HCT116 (cell line): Measurements from ENCODE around the gene KCNN3. TPM values are rescaled to one million over a fixed set of nuclear protein-coding genes. Genes with fewer than 3 reads are reported as not detected.

Experiments used
- ATAC-seq: fragments of 200-7000 bp; cut with Tn5 transposase; 2 replicates; pipeline ENCODE4 v1.9.1; 2020; ENCODE audit warnings: mild to moderate bottlenecking, moderate library complexity
- BruUV-seq: library from RNA; stranded (reverse); fragments of 400-500 nt; replicated peaks from 2 replicates; lab custom pipeline; 2021; lab: Mats Ljungman, UMichigan
- CTCF ChIA-PET: fragments of 300-600 bp; sonication (Branson Sonifier 250); formaldehyde crosslinking; loops from one replicate; lab custom pipeline; 2021; ENCODE audit warnings: antibody characterized with exemption; lab: Charles Lee
- POLR2A ChIA-PET: fragments of 300-600, 350-600 bp; sonication (Branson Sonifier 250); formaldehyde crosslinking; loops from one replicate; lab custom pipeline; 2021; ENCODE audit warnings: antibody characterized with exemption; lab: Charles Lee
- RAD21 ChIA-PET, 2 experiments: fragments of 300-600 bp; sonication (Branson Sonifier 250); formaldehyde crosslinking; loops; one replicate each; lab custom pipeline; 2023; ENCODE audit warnings: low total read pairs in 2 of 2; ENCODE audit not compliant: uncharacterized antibody in 2 of 2, unreplicated experiment in 2 of 2, low non-redundant PET in 1 of 2; lab: Charles Lee
- DNase-seq: peaks from one replicate; pipeline ENCODE4 v3.0.0-alpha.2; 2010; ENCODE audit warnings: low read depth, low spot score
- H2AFZ ChIP-seq: fragments of 200-600 bp; shearing (Covaris generic), sonication (generic); 2 replicates; pipeline ENCODE4 v1.6.1; 2017; ENCODE audit warnings: low read depth, mixed run types, mixed read lengths, antibody characterized with exemption, low read length; ENCODE audit not compliant: poor library complexity, severe bottlenecking
- H3K27ac ChIP-seq: 2 replicates; pipeline ENCODE4 v1.5.1; 2012; ENCODE audit warnings: low read depth, low read length
- H3K27me3 ChIP-seq: fragments of 200-600 bp; sonication (generic); 2 replicates; pipeline ENCODE4 v1.6.1; 2016; ENCODE audit warnings: mixed run types, low read length, mixed read lengths; ENCODE audit not compliant: insufficient read depth
- H3K36me3 ChIP-seq, 2 experiments: fragments of 200-500 bp in 1 of 2; fragments of 200-600 bp in 1 of 2; sonication (Bioruptor generic) in 1 of 2; sonication (generic) in 1 of 2; 2 replicates each; pipeline versions ENCODE4 v1.5.1 to v1.6.1; 2014 to 2016; ENCODE audit warnings: low read length in 2 of 2, inconsistent platforms in 1 of 2, mixed read lengths in 1 of 2, mixed run types in 1 of 2; ENCODE audit not compliant: insufficient read depth in 2 of 2, control insufficient read depth in 1 of 2
- H3K4me1 ChIP-seq, 2 experiments: fragments of 200-600 bp in 1 of 2; sonication (generic) in 1 of 2; 2 replicates each; pipeline versions ENCODE4 v1.5.1 to v1.6.1; 2012 to 2017; ENCODE audit warnings: low read length in 2 of 2, inconsistent platforms in 1 of 2, mild to moderate bottlenecking in 1 of 2, mixed read lengths in 1 of 2, mixed run types in 1 of 2, moderate library complexity in 1 of 2; ENCODE audit not compliant: insufficient read depth in 2 of 2, control insufficient read depth in 1 of 2
- H3K4me2 ChIP-seq: fragments of 200-600 bp; sonication (generic); 2 replicates; pipeline ENCODE4 v1.6.1; 2017; ENCODE audit warnings: mixed run types, low read length, mixed read lengths
- H3K4me3 ChIP-seq, 2 experiments: fragments of 200-600 bp in 1 of 2; sonication (generic) in 1 of 2; replicated peaks in 1 of 2; 2 replicates each; pipeline ENCODE4 v1.5.1; 2011 to 2016; ENCODE audit warnings: low read length in 2 of 2, control low read depth in 1 of 2, low read depth in 1 of 2, mild to moderate bottlenecking in 1 of 2, mixed read lengths in 1 of 2, mixed run types in 1 of 2
- H3K79me2 ChIP-seq: fragments of 200-600 bp; sonication (generic); 2 replicates; pipeline ENCODE4 v1.6.1; 2017; ENCODE audit warnings: mild to moderate bottlenecking, mixed run types, low read length, moderate library complexity, mixed read lengths; ENCODE audit not compliant: insufficient read depth
- H3K9ac ChIP-seq: fragments of 200-600 bp; sonication (generic); 2 replicates; pipeline ENCODE4 v1.6.1; 2016; ENCODE audit warnings: low read length, mixed read lengths
- H3K9me2 ChIP-seq: fragments of 200-600 bp; sonication (generic), shearing (Covaris generic); 2 replicates; pipeline ENCODE4 v1.6.1; 2017; ENCODE audit warnings: mixed run types, mild to moderate bottlenecking, moderate library complexity; ENCODE audit not compliant: insufficient read depth
- H3K9me3 ChIP-seq, 2 experiments: fragments of 200-500 bp in 1 of 2; fragments of 200-600 bp in 1 of 2; sonication (Bioruptor generic) in 1 of 2; sonication (generic) in 1 of 2; 2 replicates each; pipeline ENCODE4 v1.6.1; 2014 to 2017; ENCODE audit warnings: low read length in 2 of 2, mixed read lengths in 2 of 2, inconsistent platforms in 1 of 2, low read depth in 1 of 2, mild to moderate bottlenecking in 1 of 2, mixed run types in 1 of 2, moderate library complexity in 1 of 2; ENCODE audit not compliant: control insufficient read depth in 1 of 2, insufficient read depth in 1 of 2
- H4K20me1 ChIP-seq: fragments of 200-600 bp; sonication (generic), shearing (Covaris generic); 2 replicates; pipeline ENCODE4 v1.6.1; 2017; ENCODE audit warnings: mixed run types, mild to moderate bottlenecking, moderate library complexity; ENCODE audit not compliant: insufficient read depth
- ATF3 ChIP-seq: IDR thresholded peaks from 2 replicates; pipeline ENCODE4 v1.6.1; 2012
- EGR1 ChIP-seq: IDR thresholded peaks from 2 replicates; pipeline ENCODE4 v1.6.1; 2012; ENCODE audit warnings: low read depth
- JUND ChIP-seq: IDR thresholded peaks from 2 replicates; pipeline ENCODE4 v1.6.1; 2012
- MAX ChIP-seq: IDR thresholded peaks from 2 replicates; pipeline ENCODE4 v1.6.1; 2012
- POLR2A ChIP-seq: IDR thresholded peaks from 2 replicates; pipeline ENCODE4 v1.7.0; 2011; ENCODE audit warnings: borderline replicate concordance; ENCODE audit not compliant: insufficient read depth, insufficient read length; ENCODE audit errors: extremely low read depth
- POLR2AphosphoS5 ChIP-seq: IDR thresholded peaks from 2 replicates; pipeline ENCODE4 v1.6.1; 2011; ENCODE audit warnings: mild to moderate bottlenecking, low read depth, low read length, moderate library complexity
- RAD21 ChIP-seq: IDR thresholded peaks from 2 replicates; pipeline ENCODE4 v1.6.1; 2012; ENCODE audit warnings: low read depth, mild to moderate bottlenecking
- REST ChIP-seq: IDR thresholded peaks from 2 replicates; pipeline ENCODE4 v1.6.1; 2012; ENCODE audit warnings: low read depth
- SIN3A ChIP-seq: IDR thresholded peaks from 2 replicates; pipeline ENCODE4 v1.6.1; 2012; ENCODE audit warnings: low read depth
- SP1 ChIP-seq: IDR thresholded peaks from 2 replicates; pipeline ENCODE4 v1.6.1; 2012; ENCODE audit warnings: low read depth
- SRF ChIP-seq: IDR thresholded peaks from 2 replicates; pipeline ENCODE4 v1.6.1; 2012; ENCODE audit warnings: low read depth
- YY1 ChIP-seq: IDR thresholded peaks from 2 replicates; pipeline ENCODE4 v1.6.1; 2011; ENCODE audit warnings: low read length, low read depth, moderate library complexity, mild to moderate bottlenecking; ENCODE audit not compliant: insufficient replicate concordance; ENCODE audit errors: extremely low read depth
- ZNF274 ChIP-seq: fragments of 200-500 bp; sonication (Bioruptor generic); IDR thresholded peaks from 2 replicates; pipeline ENCODE4 v1.6.1; 2014; ENCODE audit warnings: mild to moderate bottlenecking, low read depth, low read length, inconsistent platforms
- intact Hi-C: fragments of 100-400 bp; cut with micrococcal nuclease; formaldehyde crosslinking; loops from 2 replicates; pipeline ENCODE4 v1.10.0; 2022
- total RNA-seq: library from RNA; stranded (reverse); gene quantifications from one replicate; pipeline ENCODE4 v1.2.1, GENCODE V29; 2021; ENCODE audit not compliant: unreplicated experiment

Gene KCNN3
- total RNA-seq, 1 experiment from 2014 or later: 1.1 TPM

GRCh38 chr1:154896771-154897286, 26.7 kb upstream of the KCNN3 start (continued):
- TF ChIP-seq REST: no peak
- no peak for TF ChIP-seq SRF

- no peaks in the 10 kb centered on the region for H3K36me3 ChIP-seq
- intact Hi-C loops: no loop called here
- H3K4me2 ChIP-seq: no peak overlapping the region
- TF ChIP-seq SP1 (no peak), ATF3 (no peak), JUND (no peak), RAD21 (no peak), SIN3A (no peak), POLR2A (no peak), YY1 (no peak), ZNF274 (no peak), EGR1 (no peak), MAX (no peak), POLR2AphosphoS5 (no peak)
- no peaks in the 10 kb centered on the region for H3K4me1 ChIP-seq
- RAD21 ChIA-PET: no interaction called here
- BruUV-seq: no TSS peak
- no peaks in the 10 kb centered on the region for H3K9me3 ChIP-seq
- POLR2A ChIA-PET: no interaction called here
- H3K9ac ChIP-seq: no peak overlapping the region
- no peak overlapping the region for H2AFZ ChIP-seq
- no peak for DNase-seq
- H3K27me3 ChIP-seq: no peaks in the 10 kb centered on the region
- no peaks in the 10 kb centered on the region for H3K9me2 ChIP-seq
- no peak for ATAC-seq
- H3K79me2 ChIP-seq: no peaks in the 10 kb centered on the region
- H3K4me3 ChIP-seq: no peak overlapping the region
- CTCF ChIA-PET: no interaction called here
- H3K27ac ChIP-seq: no peak overlapping the region
- no peaks in the 10 kb centered on the region for H4K20me1 ChIP-seq
Observed at GRCh38 chr1:154895798-154896197, 25.7 kb upstream of the KCNN3 start.
